Fibroblast of skin of scalp (primary cell): Measurements from ENCODE around the gene G6PD.
"Not testable (repeated sequence)": the region's sequence is repeated elsewhere in the genome, so short reads cannot be mapped to it uniquely, and the experiment has no call there.

ENCODE experiments used
- DNase-seq: peaks from one replicate; pipeline ENCODE4 v3.0.0-alpha.2; 2013

G6PD gene

GRCh38 chrX:154515090-154515965 is 31.3 kb downstream of the G6PD start:
- DNase-seq, result no peak

GRCh38 chrX:154513716-154514115 is 32.9 kb downstream of the G6PD start:
- no peak for DNase-seq

GRCh38 chrX:154512879-154513553 is 33.6 kb downstream of the G6PD start:
- no peak for DNase-seq

- DNase-seq, result no peak
Observed at GRCh38 chrX:154511761-154512160, 34.9 kb downstream of the G6PD start.

GRCh38 chrX:154509455-154509854 is 37.2 kb downstream of the G6PD start:
- DNase-seq, result no peak

- no peak for DNase-seq
Observed at GRCh38 chrX:154508384-154508745, 38.3 kb downstream of the G6PD start.

- DNase-seq, result no peak
Observed at GRCh38 chrX:154507673-154508383, 38.8 kb downstream of the G6PD start.

GRCh38 chrX:154506483-154507332 is 39.9 kb downstream of the G6PD start:
- DNase-seq, result no peak

GRCh38 chrX:154505734-154506133 is 40.9 kb downstream of the G6PD start:
- peak; percentile 53 for DNase-seq

- DNase-seq, result no peak
Observed at GRCh38 chrX:154502989-154503388, 43.7 kb downstream of the G6PD start.

- no peak for DNase-seq
Observed at GRCh38 chrX:154502098-154502497, 44.5 kb downstream of the G6PD start.

- DNase-seq, result not testable (repeated sequence)
Observed at GRCh38 chrX:154501423-154501822, 45.2 kb downstream of the G6PD start.

GRCh38 chrX:154496591-154497137 is 50.0 kb downstream of the G6PD start:
- not testable (repeated sequence) for DNase-seq

- DNase-seq, result no peak
Observed at GRCh38 chrX:154495472-154495922, 51.1 kb downstream of the G6PD start.

- no peak for DNase-seq
Observed at GRCh38 chrX:154494715-154495114, 51.9 kb downstream of the G6PD start.

GRCh38 chrX:154490414-154491083 is 56.1 kb downstream of the G6PD start, which contains the start of gene SLC10A3:
SLC10A3 (minus strand) TSS chrX:154490629; CDS start chrX:154488940, 1,689 bp downstream.
- DNase-seq, result peak; percentile 93

GRCh38 chrX:154490021-154490413 is 56.6 kb downstream of the G6PD start:
- peak; percentile 58 for DNase-seq

GRCh38 chrX:154489182-154489581 is 57.5 kb downstream of the G6PD start:
- no peak for DNase-seq

GRCh38 chrX:154488336-154489075 is 58.1 kb downstream of the G6PD start:
- no peak for DNase-seq

GRCh38 chrX:154487518-154488290 is 58.9 kb downstream of the G6PD start:
- DNase-seq, result no peak
